Measurements from ENCODE around the gene NT5DC4.

The NT5DC4 gene

DNA sequence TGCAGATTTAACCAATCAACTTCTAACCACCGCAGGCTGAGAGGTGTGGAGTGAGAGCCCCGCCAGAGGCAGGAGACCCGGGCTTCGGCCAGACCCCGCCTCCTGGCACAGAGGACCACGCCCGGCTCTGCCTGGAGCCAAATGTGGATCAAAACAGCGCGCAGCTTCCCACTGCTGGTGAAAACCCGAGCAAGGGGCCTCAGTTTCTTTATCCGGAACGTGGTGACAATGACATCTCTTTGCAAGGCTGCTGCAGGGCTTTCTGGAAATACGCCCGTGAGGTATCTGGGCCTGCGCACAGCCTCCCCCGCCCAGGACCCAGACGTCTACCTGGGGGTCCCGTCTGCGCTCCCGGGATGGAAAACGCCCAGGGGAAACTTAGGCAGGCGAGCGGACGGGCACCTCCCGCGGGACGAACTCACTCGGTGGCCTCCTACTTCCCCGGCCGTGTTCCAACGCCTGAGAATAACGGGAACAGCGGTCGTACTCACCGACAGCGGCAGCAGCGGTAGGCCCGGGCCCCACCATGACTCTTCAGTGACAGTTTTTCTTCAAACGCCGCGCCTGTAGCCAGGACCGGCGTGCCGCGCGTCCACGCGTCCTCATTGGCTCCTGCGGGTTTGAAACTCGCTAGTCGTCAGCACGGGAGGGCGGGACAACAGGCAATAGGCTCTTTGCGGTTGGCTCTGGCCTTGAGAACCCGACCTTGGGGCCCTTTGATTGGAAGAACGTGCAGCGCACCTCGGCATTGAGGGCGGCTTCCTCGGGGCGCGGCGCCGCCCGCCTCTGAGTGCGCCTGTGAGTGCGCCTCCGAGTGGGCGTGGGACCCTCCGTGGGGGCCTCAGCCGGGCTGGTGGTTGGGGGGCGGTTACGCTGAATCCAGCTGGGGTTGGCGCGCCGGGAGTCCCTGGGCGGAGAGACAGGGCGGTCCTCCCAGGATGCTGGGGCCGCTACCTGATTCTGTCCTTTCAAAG, 43.5 kb downstream of the NT5DC4 start, which contains the start of gene CKAP2L:
CKAP2L (minus strand) TSS at position 539 of the 974 bp plus-strand sequence; CDS start at position 528, 11 bp downstream.
- in situ Hi-C loops (cut with MboI; ENCODE audit: low pct_unique_long_range_greater_than_20kb, low sequenced_read_pairs, unreplicated experiment), result no loop called here
- peak; percentile 96 for DNase-seq (ENCODE audit: low spot score)
- TF ChIP-seq, protein P1, sequence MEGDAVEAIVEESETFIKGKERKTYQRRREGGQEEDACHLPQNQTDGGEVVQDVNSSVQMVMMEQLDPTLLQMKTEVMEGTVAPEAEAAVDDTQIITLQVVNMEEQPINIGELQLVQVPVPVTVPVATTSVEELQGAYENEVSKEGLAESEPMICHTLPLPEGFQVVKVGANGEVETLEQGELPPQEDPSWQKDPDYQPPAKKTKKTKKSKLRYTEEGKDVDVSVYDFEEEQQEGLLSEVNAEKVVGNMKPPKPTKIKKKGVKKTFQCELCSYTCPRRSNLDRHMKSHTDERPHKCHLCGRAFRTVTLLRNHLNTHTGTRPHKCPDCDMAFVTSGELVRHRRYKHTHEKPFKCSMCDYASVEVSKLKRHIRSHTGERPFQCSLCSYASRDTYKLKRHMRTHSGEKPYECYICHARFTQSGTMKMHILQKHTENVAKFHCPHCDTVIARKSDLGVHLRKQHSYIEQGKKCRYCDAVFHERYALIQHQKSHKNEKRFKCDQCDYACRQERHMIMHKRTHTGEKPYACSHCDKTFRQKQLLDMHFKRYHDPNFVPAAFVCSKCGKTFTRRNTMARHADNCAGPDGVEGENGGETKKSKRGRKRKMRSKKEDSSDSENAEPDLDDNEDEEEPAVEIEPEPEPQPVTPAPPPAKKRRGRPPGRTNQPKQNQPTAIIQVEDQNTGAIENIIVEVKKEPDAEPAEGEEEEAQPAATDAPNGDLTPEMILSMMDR (IDR thresholded peaks at IDR 0.05; ENCODE audit: extremely low read depth, insufficient read depth, missing control alignments), result no peak

DNA sequence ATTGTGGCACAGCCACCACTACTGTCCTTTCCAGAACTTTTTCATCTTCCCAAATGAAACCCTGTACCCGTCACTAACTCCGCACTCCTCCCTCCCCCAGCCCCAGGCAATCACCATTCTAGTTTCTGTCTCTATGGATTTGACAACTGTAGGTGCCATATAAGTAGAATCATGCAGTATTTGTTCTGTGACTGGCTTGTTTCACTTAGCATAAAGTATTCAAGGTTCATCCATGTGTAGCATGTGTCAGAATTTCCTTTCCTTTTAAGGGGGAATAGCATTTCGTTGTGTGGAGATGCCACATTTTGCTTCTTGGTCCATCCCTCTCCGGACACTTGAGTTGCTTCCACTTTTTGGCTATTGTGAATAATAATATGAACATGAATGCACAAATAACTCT, 44.4 kb downstream of the NT5DC4 start:
- TF ChIP-seq, protein P1 (IDR thresholded peaks at IDR 0.05; ENCODE audit: extremely low read depth, insufficient read depth, missing control alignments), result no peak
- in situ Hi-C loops (cut with MboI; ENCODE audit: low pct_unique_long_range_greater_than_20kb, low sequenced_read_pairs, unreplicated experiment), result no loop called here
- DNase-seq (ENCODE audit: low spot score), result no peak

DNA sequence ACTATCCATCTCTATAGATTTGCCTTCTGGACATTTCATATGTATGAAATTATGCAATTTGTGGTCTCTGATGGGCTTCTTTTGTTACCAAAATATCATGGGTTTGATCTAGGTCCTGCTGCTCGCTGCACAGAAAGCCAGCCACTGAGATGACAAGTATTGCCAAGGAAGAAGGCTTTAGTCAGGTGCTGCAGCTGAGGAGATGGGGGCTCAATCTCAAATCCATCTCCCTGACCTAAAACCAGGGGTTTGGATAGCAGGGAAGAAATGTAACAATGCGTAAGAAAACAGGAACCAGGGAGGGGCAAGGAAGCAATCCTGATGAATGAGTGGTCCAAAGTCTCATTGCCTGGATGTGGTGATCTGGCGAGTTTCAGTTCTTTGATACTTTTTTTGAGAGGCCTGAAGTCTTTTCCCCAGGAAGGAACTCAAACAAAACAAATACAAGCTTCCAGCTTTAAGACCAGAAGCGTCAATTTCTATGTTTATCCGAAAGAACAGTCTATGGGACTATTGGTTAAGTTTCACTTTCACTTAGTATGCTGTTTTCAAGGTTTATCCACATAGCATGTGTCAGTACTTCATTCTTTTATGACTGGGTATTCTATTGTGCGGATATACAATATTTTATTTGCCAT, 47.0 kb downstream of the NT5DC4 start:
- no peak for DNase-seq (ENCODE audit: low spot score)
- TF ChIP-seq, protein P1 (IDR thresholded peaks at IDR 0.05; ENCODE audit: extremely low read depth, insufficient read depth, missing control alignments), result no peak
- in situ Hi-C loops (cut with MboI; ENCODE audit: low pct_unique_long_range_greater_than_20kb, low sequenced_read_pairs, unreplicated experiment), result no loop called here

DNA sequence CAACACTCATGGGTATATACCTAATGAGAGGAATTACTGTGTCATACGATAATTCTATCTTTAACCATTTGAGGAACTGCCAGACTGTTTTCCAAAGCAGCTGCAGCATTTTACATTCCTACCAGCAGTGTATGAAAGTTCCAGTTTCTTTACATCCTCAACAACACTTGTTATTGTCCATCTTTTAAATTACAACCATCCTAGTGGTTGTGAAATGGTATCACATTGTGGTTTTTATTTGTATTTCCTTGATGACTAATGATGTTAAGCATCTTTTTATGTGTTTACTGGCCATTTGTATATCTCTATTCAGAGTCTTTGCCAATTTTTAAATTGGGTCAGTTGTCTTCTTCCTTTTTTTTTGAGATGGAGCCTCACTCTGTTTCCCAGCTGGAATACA, 47.6 kb downstream of the NT5DC4 start:
- TF ChIP-seq, protein P1 (IDR thresholded peaks at IDR 0.05; ENCODE audit: extremely low read depth, insufficient read depth, missing control alignments), result no peak
- DNase-seq (ENCODE audit: low spot score), result no peak
- in situ Hi-C loops (cut with MboI; ENCODE audit: low pct_unique_long_range_greater_than_20kb, low sequenced_read_pairs, unreplicated experiment), result no loop called here

DNA sequence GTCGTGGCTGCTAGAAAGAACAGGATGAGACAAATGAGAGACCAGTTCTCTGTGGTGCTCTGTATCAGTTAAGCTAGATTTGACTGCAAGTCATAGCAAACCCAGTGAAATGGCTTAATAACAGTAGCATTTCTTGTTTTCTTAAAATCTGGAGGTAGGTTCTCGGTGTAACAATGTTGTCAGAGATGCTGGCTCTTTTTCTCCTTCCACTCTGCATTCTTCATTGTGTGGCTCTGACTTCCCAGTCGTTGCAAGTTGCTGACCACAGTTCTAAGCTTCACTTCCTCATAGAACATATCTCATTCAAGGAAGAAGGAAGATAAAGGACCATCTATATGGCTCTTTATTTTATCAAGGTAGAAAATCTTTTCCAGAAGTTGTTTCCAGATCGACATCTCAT, 51.5 kb downstream of the NT5DC4 start:
- no peak for DNase-seq (ENCODE audit: low spot score)
- TF ChIP-seq, protein P1 (IDR thresholded peaks at IDR 0.05; ENCODE audit: extremely low read depth, insufficient read depth, missing control alignments), result no peak
- in situ Hi-C loops (cut with MboI; ENCODE audit: low pct_unique_long_range_greater_than_20kb, low sequenced_read_pairs, unreplicated experiment), result no loop called here

DNA sequence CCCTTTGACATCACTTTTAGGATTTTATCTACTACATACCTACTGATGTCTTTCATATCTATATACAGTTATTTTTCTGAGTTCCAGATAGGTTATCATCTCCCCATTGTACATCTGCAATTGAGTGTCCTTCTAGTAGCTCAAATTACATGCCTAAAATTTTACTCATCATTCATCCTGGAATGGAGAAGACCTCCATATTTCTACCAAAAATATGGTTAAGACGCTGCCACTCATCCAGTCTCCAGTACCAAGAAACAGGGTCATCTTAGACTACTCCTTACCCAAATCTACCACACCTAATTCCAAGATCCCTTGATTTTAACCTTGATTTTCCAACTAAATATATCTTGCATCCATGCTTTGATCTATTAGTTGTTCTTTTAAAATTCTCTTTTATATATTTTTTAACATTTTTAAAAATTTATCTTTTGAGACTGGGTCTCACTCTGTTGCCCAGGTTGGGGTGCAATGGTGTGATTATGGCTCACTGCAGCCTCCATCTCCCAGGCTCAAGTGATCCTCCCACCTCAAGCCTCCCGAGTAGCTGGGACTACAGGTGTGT, 52.2 kb downstream of the NT5DC4 start:
- no peak for DNase-seq (ENCODE audit: low spot score)
- in situ Hi-C loops (cut with MboI; ENCODE audit: low pct_unique_long_range_greater_than_20kb, low sequenced_read_pairs, unreplicated experiment), result no loop called here
- TF ChIP-seq, protein P1 (IDR thresholded peaks at IDR 0.05; ENCODE audit: extremely low read depth, insufficient read depth, missing control alignments), result no peak

Measured in GM13977 (cell line).